Prostate gland (tissue), 2 donors: ENCODE measurements around the gene PRKG1.

Experiments
- POLR2A ChIP-seq: fragments of 450-650 bp; IDR thresholded peaks from one replicate; pipeline ENCODE4 v1.6.1; 2016; ENCODE audit warnings: antibody characterized with exemption, mild to moderate bottlenecking
- POLR2AphosphoS5 ChIP-seq: sonication (generic); formaldehyde crosslinking; IDR thresholded peaks from one replicate; pipeline ENCODE4 v1.6.1; 2017; ENCODE audit warnings: antibody characterized with exemption
- TF ChIP-seq, protein P1 (sequence below), 4 experiments: fragments of 200-600 bp in 2 of 4; fragments of 450-650 bp in 2 of 4; sonication (generic) in 2 of 4; IDR thresholded peaks; 1 replicate in 3 of 4; 2 replicates in 1 of 4; pipeline ENCODE4 v1.5.1; 2016 to 2019; ENCODE audit warnings: antibody characterized with exemption in 4 of 4, mild to moderate bottlenecking in 2 of 4, moderate library complexity in 2 of 4

DNA sequence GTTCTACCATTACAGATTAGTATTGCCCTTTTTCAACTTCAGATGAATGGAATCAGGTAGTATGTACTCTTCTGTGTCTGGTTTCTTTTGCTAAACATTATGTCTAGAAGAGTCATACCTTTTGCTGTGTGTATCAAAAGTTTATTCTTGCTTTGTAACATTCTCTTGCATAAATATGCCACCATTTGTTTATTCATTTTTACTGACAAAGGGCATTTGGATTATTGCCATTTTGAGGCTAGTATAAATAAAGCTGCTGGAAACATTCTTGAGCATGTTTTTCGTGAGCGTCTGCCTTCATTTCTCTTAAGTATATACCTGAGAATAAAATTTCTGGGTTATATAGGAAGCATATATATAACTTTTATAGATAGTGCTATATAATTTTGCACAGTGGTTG, 746.8 kb downstream of the PRKG1 start:
- TF ChIP-seq POLR2A (no peak), POLR2AphosphoS5 (no peak)
- TF ChIP-seq, protein P1, sequence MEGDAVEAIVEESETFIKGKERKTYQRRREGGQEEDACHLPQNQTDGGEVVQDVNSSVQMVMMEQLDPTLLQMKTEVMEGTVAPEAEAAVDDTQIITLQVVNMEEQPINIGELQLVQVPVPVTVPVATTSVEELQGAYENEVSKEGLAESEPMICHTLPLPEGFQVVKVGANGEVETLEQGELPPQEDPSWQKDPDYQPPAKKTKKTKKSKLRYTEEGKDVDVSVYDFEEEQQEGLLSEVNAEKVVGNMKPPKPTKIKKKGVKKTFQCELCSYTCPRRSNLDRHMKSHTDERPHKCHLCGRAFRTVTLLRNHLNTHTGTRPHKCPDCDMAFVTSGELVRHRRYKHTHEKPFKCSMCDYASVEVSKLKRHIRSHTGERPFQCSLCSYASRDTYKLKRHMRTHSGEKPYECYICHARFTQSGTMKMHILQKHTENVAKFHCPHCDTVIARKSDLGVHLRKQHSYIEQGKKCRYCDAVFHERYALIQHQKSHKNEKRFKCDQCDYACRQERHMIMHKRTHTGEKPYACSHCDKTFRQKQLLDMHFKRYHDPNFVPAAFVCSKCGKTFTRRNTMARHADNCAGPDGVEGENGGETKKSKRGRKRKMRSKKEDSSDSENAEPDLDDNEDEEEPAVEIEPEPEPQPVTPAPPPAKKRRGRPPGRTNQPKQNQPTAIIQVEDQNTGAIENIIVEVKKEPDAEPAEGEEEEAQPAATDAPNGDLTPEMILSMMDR (IDR thresholded peaks at IDR 0.05), result no peak
